IPS-15b (cell line): ENCODE measurements around the gene SYNJ1.
"Not testable (repeated sequence)": the region's sequence is repeated elsewhere in the genome, so short reads cannot be mapped to it uniquely, and the experiment has no call there.

Experiments
- H3K27me3 ChIP-seq: one replicate; pipeline ENCODE4 v1.6.1; 2013; ENCODE audit warnings: low read length; ENCODE audit not compliant: control insufficient read depth, insufficient read depth
- H3K36me3 ChIP-seq: one replicate; pipeline ENCODE4 v1.6.1; 2013; ENCODE audit warnings: low read length; ENCODE audit not compliant: control insufficient read depth, insufficient read depth
- H3K4me1 ChIP-seq: one replicate; pipeline ENCODE4 v1.6.1; 2013; ENCODE audit warnings: mild to moderate bottlenecking, low read length; ENCODE audit not compliant: control insufficient read depth, insufficient read depth
- H3K4me3 ChIP-seq: one replicate; pipeline ENCODE4 v1.5.1; 2013; ENCODE audit warnings: low read depth, low read length
- H3K9ac ChIP-seq: one replicate; pipeline ENCODE4 v1.6.1; 2013; ENCODE audit warnings: low read depth, mild to moderate bottlenecking, low read length
- H3K9me3 ChIP-seq: one replicate; pipeline ENCODE4 v1.6.1; 2013; ENCODE audit warnings: mild to moderate bottlenecking, low read length; ENCODE audit not compliant: control insufficient read depth, insufficient read depth

Gene SYNJ1

DNA sequence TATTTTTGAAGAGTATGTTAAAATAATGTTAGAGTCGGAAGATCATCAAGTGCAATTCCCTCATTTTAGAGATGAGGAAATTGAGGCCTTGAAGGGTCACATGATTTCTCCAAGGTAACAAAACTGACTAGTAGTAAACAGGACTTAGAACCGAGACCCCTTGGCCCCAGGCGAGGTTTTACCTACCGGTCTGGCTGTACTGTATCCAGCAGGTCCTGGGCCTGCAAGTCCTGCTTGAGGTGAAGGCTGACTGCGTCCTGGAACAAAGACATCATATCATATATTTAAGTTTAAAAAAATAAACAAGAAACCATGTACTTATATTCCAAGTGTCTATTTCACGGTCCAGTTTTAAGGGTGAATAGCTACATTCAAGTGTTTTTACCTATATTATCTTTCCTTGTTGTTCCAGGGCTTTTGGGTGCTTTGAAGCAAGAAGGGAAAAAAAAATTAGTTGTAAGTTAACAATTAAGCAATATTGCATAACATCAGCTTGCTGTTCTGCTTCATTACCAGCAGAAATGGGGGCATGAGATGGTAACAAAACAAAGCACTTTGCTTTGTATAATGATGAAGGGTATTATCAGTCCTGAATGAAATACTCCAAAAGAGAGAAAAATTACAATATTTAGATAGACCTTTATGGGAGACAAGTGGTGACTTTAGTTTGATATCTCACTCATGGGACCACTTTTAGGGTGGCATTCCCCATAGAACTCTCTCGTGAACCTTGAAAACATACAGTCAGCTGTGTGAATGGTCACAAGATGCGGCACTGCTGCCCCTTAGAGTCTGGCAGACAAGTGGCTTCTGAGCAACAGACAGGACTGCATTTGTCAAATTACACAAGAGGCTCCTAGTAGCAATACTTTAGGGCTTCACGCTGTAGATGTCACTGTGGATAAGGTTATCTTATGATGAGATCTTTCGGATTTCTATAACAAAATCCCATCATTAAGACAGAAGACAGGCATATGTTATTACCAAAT, 85.8 kb downstream of the SYNJ1 start:
- H3K36me3 ChIP-seq = no peaks in the 10 kb centered on the region
- no peak overlapping the region for H3K4me3 ChIP-seq
- H3K27me3 ChIP-seq = no peaks in the 10 kb centered on the region
- H3K9ac ChIP-seq = no peak overlapping the region
- no peaks in the 10 kb centered on the region for H3K9me3 ChIP-seq
- H3K4me1 ChIP-seq = peaks cover 13% of the 10 kb centered on the region

GRCh38 chr21:32626621-32627196, 101.1 kb downstream of the SYNJ1 start:
- Histone ChIP-seq H3K9me3 (no peaks in the 10 kb centered on the region), H3K4me1 (no peaks in the 10 kb centered on the region), H3K4me3 (no peak overlapping the region), H3K27me3 (no peaks in the 10 kb centered on the region), H3K9ac (no peak overlapping the region), H3K36me3 (no peaks in the 10 kb centered on the region)

GRCh38 chr21:32618218-32618617, 109.6 kb downstream of the SYNJ1 start:
- not testable (repeated sequence) for H3K9me3 ChIP-seq, H3K9ac ChIP-seq, H3K27me3 ChIP-seq, H3K36me3 ChIP-seq, H3K4me3 ChIP-seq, H3K4me1 ChIP-seq

GRCh38 chr21:32613436-32614043, 114.3 kb downstream of the SYNJ1 start:
- Histone ChIP-seq H3K36me3 (peaks cover 4% of the 10 kb centered on the region), H3K9me3 (no peaks in the 10 kb centered on the region), H3K9ac (no peak overlapping the region), H3K4me3 (peak overlapping the region; percentile 99), H3K27me3 (no peaks in the 10 kb centered on the region), H3K4me1 (no peaks in the 10 kb centered on the region)

DNA sequence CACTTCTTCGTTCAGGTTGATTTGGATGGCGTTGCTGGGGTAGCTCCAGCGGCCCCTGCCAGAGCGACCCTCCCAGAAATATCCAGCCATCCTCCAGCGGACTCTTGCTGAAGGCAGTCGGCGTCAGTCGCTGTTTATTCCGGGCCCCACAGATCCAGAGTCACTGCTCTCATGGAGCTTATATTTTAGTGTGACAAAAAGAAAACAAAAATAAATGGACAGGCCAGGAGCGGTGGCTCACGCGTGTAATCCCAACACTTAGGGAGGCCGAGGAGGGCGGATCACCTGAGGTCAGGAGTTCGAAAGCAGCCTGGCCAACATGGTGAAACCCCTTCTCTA, 114.8 kb downstream of the SYNJ1 start:
- Histone ChIP-seq H3K9me3 (no peaks in the 10 kb centered on the region), H3K4me3 (peak overlapping the region; percentile 99), H3K36me3 (peaks cover 4% of the 10 kb centered on the region), H3K4me1 (no peaks in the 10 kb centered on the region), H3K9ac (peak overlapping the region; percentile 90), H3K27me3 (no peaks in the 10 kb centered on the region)

DNA sequence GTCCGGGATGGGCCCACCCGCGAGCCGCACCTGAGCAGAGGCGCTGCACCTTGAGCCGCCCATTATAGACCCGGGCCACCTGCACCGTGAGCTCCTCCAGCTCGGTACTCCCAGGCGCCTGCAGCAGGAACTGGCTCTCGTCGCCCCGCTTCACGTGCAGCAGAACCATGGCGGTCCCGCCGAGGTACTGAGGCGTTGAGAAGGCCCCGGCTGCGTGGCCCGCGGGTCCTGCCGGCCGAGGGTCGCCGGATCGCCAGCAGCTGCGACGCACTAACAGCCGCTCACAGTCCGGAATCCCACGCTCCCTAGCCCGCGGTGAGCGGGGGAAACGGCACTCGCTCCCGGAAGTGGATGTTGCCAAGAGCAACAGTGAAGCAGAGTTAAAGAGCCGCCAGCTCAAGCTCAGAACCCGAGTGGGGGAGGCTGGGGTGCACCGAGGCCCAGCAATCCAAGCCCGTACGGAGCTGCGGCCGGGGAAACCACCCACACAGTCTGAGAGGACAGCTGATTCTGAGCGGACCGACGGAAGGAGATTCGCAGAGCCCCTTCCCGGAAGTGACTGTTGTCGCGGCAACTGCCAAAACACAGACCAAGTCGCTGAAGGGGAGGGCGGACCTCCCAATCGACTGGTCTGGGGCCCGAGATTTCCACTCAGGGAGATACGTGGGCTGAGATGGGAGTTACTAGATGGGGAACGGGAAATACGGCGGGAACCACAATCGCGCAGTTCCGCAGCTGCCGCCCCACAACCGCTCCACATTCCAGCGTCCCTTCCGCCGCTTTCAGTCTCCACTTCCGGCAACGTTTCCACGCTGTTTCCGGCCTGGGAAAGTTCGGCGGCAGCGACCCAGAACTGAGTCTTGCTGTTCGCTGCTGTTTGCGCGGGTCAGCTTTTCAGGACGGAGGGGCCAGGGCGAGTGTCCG, 115.5 kb downstream of the SYNJ1 start, which contains the start of gene CFAP298:
CFAP298 (minus strand) TSS at position 303 of the 924 bp plus-strand sequence; CDS start at position 169, 134 bp downstream.
- no peaks in the 10 kb centered on the region for H3K9me3 ChIP-seq
- no peaks in the 10 kb centered on the region for H3K4me1 ChIP-seq
- H3K36me3 ChIP-seq = peaks cover 7% of the 10 kb centered on the region
- H3K27me3 ChIP-seq = no peaks in the 10 kb centered on the region
- peak within 1 kb of the TSS; percentile 90 for H3K9ac ChIP-seq
- peak within 1 kb of the TSS; percentile 99 for H3K4me3 ChIP-seq

DNA sequence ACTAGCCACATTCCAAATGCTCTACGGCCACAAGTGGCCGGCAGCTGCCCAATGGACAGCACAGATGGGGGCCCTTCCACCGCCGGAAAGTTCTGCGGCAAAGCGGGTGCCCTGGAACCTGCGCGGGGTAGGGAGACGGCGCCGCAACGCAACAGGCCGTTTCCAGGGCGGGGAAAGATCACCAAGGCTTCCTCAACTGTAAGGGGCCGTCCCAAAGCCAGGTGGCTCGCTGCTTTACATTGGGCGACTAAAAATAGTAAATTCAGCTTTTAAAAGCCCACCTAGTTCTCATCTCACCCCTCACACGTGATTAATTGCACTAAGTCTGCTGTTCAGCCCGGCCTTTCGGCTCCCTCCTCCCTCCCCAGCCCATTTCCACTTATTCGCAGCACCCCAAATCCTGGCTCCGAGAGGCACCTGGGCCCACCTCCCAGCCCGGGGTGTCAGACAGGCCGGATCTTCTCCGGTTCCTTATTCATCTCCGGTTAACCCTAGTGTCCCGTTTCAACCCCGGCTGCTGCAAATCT, 116.3 kb downstream of the SYNJ1 start:
- Histone ChIP-seq H3K27me3 (no peaks in the 10 kb centered on the region), H3K9ac (peak overlapping the region; percentile 90), H3K4me3 (peak overlapping the region; percentile 99), H3K9me3 (no peaks in the 10 kb centered on the region), H3K4me1 (peaks cover under 1% of the 10 kb centered on the region), H3K36me3 (peaks cover 7% of the 10 kb centered on the region)

DNA sequence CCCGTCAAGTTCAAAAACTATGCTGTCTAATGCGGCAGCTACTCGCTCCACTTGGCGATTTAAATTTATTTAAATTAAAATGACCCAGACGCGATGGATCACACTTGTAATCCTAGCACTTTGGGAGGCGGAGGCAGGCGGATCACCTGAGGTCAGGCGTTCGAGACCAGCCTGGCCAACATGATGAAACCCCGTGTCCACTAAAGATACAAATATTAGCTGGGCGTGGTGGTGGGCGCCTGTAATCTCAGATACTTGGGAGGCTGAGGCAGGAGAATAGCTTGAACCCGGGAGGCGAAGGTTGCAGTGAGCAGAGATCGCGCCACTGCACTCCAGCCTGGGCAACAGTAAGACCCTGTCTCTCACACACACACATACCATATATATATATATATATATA, 116.9 kb downstream of the SYNJ1 start:
- Histone ChIP-seq H3K4me3 (peak overlapping the region; percentile 19), H3K36me3 (peaks cover 11% of the 10 kb centered on the region)
- not testable (repeated sequence) for H3K4me1 ChIP-seq, H3K9ac ChIP-seq, H3K27me3 ChIP-seq, H3K9me3 ChIP-seq

- Histone ChIP-seq H3K9ac (no peak overlapping the region), H3K9me3 (no peaks in the 10 kb centered on the region), H3K4me3 (no peak overlapping the region), H3K4me1 (peaks cover 22% of the 10 kb centered on the region), H3K27me3 (no peaks in the 10 kb centered on the region), H3K36me3 (peaks cover 16% of the 10 kb centered on the region)
Measured at GRCh38 chr21:32608851-32609250, 119.0 kb downstream of the SYNJ1 start.

DNA sequence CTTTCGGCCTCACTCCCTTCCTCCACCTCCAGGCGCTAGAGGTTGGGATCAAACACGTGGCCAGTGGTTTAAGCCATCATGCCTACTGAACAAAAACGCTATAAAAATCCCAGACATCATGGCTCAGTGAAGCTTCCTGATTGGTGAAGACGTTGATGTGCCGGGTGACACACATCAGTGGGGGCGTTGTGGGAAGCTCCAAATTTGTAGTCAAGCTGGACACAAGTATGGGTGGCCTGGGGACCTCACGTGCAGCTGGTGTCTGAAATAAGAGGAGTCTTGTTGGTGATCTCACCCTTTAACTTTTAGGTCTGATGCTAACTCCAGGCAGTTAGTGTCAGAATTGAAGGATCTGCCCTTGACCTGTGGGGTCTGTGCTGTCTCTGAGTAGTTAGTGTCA, 122.3 kb downstream of the SYNJ1 start:
- H3K4me3 ChIP-seq = no peak overlapping the region
- peaks cover 33% of the 10 kb centered on the region for H3K4me1 ChIP-seq
- no peak overlapping the region for H3K9ac ChIP-seq
- no peaks in the 10 kb centered on the region for H3K9me3 ChIP-seq
- H3K27me3 ChIP-seq = peaks cover 3% of the 10 kb centered on the region
- H3K36me3 ChIP-seq = peaks cover 34% of the 10 kb centered on the region

DNA sequence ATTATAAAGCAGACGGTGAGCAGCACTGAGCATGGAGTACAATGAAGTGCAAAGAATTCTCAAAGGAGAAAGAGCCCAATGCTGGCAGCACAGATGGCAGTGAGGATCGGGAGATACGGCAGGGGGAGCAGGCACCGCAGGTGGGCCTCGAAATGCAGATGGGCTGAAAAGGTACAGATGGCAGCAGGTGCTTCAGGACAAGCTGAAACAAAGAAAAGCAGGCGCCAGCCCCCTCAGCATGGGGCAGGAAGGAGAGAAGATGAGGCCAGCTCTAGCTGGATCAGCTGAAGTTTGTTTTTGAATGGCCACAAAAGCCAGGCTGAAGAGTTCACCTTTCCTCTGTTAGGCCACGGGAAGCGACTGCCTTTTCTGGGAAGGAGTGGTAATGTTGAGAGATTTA, 123.3 kb downstream of the SYNJ1 start:
- peaks cover 37% of the 10 kb centered on the region for H3K36me3 ChIP-seq
- H3K4me1 ChIP-seq = peaks cover 37% of the 10 kb centered on the region
- H3K4me3 ChIP-seq = no peak overlapping the region
- H3K9ac ChIP-seq = no peak overlapping the region
- peaks cover 3% of the 10 kb centered on the region for H3K27me3 ChIP-seq
- no peaks in the 10 kb centered on the region for H3K9me3 ChIP-seq
